Measurements from ENCODE around the gene CAV2.

CAV2 gene

GRCh38 chr7:116502201-116503096 is 2.9 kb downstream of the CAV2 start:
- TF ChIP-seq CTCF (IDR thresholded peaks at IDR 0.05; ENCODE audit: extremely low read depth, insufficient read depth, missing control alignments) = no peak
- in situ Hi-C loops (cut with MboI; ENCODE audit: low pct_unique_long_range_greater_than_20kb, low sequenced_read_pairs, unreplicated experiment) = no loop called here
- DNase-seq (ENCODE audit: low spot score) = no peak

- no peak for TF ChIP-seq CTCF (IDR thresholded peaks at IDR 0.05; ENCODE audit: extremely low read depth, insufficient read depth, missing control alignments)
- DNase-seq (ENCODE audit: low spot score) = no peak
- in situ Hi-C loops (cut with MboI; ENCODE audit: low pct_unique_long_range_greater_than_20kb, low sequenced_read_pairs, unreplicated experiment) = no loop called here
These were observed 4.3 kb downstream of the CAV2 start for GRCh38 chr7:116503835-116504234.

GRCh38 chr7:116505278-116505677 is 5.7 kb downstream of the CAV2 start:
- no peak for DNase-seq (ENCODE audit: low spot score)
- TF ChIP-seq CTCF (IDR thresholded peaks at IDR 0.05; ENCODE audit: extremely low read depth, insufficient read depth, missing control alignments) = no peak
- in situ Hi-C loops (cut with MboI; ENCODE audit: low pct_unique_long_range_greater_than_20kb, low sequenced_read_pairs, unreplicated experiment) = no loop called here

DNA sequence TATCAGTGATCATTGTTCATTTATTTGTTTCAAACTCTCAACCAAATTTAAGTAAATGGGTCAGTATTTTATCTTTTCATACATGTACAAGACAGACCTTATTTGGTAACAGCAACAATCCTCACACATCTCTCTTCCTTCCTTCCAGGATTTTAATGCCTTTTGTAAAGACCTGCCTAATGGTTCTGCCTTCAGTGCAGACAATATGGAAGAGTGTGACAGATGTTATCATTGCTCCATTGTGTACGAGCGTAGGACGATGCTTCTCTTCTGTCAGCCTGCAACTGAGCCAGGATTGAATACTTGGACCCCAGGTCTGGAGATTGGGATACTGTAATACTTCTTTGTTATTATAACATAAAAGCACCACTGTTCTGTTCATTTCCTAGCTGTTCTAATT is 6.3 kb downstream of the CAV2 start:
- no peak for DNase-seq (ENCODE audit: low spot score)
- in situ Hi-C loops (cut with MboI; ENCODE audit: low pct_unique_long_range_greater_than_20kb, low sequenced_read_pairs, unreplicated experiment) = no loop called here
- no peak for TF ChIP-seq CTCF (IDR thresholded peaks at IDR 0.05; ENCODE audit: extremely low read depth, insufficient read depth, missing control alignments)

DNA sequence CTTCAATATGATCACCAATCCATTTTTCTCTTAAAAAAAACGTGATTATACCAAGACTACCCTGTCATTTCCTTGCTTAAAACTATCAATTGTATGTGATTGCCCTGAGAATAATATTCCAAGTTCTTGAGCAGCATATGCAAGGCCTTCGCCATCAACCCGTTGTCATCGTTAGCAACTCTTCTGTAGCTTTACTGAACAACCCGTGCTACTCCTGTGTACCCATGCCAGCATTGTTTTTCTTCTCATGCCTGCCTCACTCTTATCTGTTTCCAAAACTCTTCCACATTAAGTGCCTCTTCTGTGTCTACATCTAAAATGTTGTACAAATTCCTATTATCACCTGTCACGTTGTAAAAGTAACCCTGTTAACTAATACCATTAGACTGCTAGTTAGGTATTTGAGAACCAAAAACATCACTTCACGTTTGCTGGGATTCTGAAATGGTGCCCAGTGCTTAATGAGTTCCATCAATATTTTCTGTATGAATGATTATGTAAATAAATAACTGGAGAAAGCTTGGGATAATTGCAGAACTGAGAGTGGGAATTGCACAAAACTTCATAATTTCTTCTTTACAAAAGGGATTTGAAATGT is 10.5 kb downstream of the CAV2 start:
- no peak for DNase-seq (ENCODE audit: low spot score)
- in situ Hi-C loops (cut with MboI; ENCODE audit: low pct_unique_long_range_greater_than_20kb, low sequenced_read_pairs, unreplicated experiment) = no loop called here
- TF ChIP-seq CTCF (IDR thresholded peaks at IDR 0.05; ENCODE audit: extremely low read depth, insufficient read depth, missing control alignments) = no peak

- in situ Hi-C loops (cut with MboI; ENCODE audit: low pct_unique_long_range_greater_than_20kb, low sequenced_read_pairs, unreplicated experiment) = no loop called here
- no peak for DNase-seq (ENCODE audit: low spot score)
These were observed 11.3 kb downstream of the CAV2 start for GRCh38 chr7:116510795-116511194.

More at GRCh38 chr7:116510795-116511194, 11.3 kb downstream of the CAV2 start:
- TF ChIP-seq CTCF (IDR thresholded peaks at IDR 0.05; ENCODE audit: extremely low read depth, insufficient read depth, missing control alignments) = no peak
